ENCODE measurements around the gene FAM170B. TPM values are rescaled to one million over a fixed set of nuclear protein-coding genes. Genes with fewer than 3 reads are reported as not detected.

The FAM170B gene
- total RNA-seq, 1 experiment from 2014 or later, result not detected

DNA sequence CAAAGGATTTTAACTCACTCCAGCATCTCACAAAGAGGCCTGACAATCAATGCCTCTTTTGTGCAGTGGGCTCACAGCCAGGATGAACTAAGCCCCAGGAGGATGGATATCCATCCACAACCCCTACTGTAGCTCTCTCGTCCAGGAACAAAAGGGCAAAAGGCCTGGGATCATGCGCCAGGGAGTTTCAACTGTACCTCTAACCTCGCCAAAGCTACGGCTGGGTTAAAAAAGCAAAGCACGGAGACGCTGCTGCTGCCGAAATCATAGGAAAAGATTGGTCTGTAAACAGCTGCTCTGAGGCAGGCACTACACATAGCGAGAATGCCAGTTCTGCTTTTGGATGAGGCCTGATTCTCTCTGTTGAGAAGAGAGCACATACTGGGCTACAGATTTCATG lies 50.6 kb downstream of the FAM170B start (continued):
- TF ChIP-seq MYBL2 (CRISPR knock-in tag; IDR thresholded peaks at IDR 0.05) (no peak), CREM (CRISPR knock-in tag; IDR thresholded peaks at IDR 0.05) (no peak), ZNF263 (CRISPR knock-in tag; IDR thresholded peaks at IDR 0.05; ENCODE audit: low read depth) (no peak)

DNA sequence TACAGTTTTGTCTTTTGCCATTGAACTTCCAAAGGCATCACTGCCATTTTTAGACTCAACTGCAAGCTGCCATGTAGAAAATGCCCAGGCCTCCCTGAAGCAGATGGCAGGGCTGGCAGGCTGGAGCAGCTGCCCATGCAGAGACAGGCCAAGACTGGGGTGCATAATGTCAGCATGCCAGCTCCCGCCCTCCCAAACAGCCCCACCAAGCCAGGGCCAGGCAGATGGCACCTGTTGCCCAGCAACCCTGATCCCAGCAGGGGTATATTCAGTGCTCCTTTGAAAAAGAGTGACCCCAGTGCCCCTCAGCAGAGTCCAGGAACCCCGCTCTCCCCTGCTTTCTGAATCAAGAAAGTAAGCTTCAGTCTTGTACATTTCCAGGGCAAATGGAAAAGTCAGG lies 51.1 kb downstream of the FAM170B start:
- Mint-ChIP-seq H3K4me1 (peaks cover 23% of the 10 kb centered on the region), H3K9me3 (peaks cover 16% of the 10 kb centered on the region), H3K27ac (no peak overlapping the region), H3K4me3 (no peak overlapping the region), H3K36me3 (peaks cover 13% of the 10 kb centered on the region), H3K27me3 (ENCODE audit: low read depth) (0 out of 2 replicates have a peak, but pooled peaks cover 4% of the 10 kb centered on the region)
- DNase-seq (ENCODE audit: low spot score) (no peak), ATAC-seq (no peak)
- ChIA-PET CTCF (no interaction called here), POLR2A (no interaction called here)
- TF ChIP-seq, protein P1, sequence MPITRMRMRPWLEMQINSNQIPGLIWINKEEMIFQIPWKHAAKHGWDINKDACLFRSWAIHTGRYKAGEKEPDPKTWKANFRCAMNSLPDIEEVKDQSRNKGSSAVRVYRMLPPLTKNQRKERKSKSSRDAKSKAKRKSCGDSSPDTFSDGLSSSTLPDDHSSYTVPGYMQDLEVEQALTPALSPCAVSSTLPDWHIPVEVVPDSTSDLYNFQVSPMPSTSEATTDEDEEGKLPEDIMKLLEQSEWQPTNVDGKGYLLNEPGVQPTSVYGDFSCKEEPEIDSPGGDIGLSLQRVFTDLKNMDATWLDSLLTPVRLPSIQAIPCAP (CRISPR knock-in tag; IDR thresholded peaks at IDR 0.05), result no peak
- TF ChIP-seq NR2C2 (CRISPR knock-in tag; IDR thresholded peaks at IDR 0.05), result no peak
- TF ChIP-seq TP53 (CRISPR knock-in tag; IDR thresholded peaks at IDR 0.05), result no peak
- TF ChIP-seq IRF2 (CRISPR knock-in tag; IDR thresholded peaks at IDR 0.05; ENCODE audit: borderline replicate concordance, low read depth), result no peak
- TF ChIP-seq MXD4 (CRISPR knock-in tag; IDR thresholded peaks at IDR 0.05; ENCODE audit: borderline replicate concordance), result no peak
- TF ChIP-seq OVOL2 (CRISPR knock-in tag; IDR thresholded peaks at IDR 0.05; ENCODE audit: borderline replicate concordance), result no peak
- TF ChIP-seq RORB (CRISPR knock-in tag; IDR thresholded peaks at IDR 0.05), result no peak
- TF ChIP-seq GTF2I (CRISPR knock-in tag; conservative IDR thresholded peaks at IDR 0.05), result no peak
- TF ChIP-seq, protein P2, sequence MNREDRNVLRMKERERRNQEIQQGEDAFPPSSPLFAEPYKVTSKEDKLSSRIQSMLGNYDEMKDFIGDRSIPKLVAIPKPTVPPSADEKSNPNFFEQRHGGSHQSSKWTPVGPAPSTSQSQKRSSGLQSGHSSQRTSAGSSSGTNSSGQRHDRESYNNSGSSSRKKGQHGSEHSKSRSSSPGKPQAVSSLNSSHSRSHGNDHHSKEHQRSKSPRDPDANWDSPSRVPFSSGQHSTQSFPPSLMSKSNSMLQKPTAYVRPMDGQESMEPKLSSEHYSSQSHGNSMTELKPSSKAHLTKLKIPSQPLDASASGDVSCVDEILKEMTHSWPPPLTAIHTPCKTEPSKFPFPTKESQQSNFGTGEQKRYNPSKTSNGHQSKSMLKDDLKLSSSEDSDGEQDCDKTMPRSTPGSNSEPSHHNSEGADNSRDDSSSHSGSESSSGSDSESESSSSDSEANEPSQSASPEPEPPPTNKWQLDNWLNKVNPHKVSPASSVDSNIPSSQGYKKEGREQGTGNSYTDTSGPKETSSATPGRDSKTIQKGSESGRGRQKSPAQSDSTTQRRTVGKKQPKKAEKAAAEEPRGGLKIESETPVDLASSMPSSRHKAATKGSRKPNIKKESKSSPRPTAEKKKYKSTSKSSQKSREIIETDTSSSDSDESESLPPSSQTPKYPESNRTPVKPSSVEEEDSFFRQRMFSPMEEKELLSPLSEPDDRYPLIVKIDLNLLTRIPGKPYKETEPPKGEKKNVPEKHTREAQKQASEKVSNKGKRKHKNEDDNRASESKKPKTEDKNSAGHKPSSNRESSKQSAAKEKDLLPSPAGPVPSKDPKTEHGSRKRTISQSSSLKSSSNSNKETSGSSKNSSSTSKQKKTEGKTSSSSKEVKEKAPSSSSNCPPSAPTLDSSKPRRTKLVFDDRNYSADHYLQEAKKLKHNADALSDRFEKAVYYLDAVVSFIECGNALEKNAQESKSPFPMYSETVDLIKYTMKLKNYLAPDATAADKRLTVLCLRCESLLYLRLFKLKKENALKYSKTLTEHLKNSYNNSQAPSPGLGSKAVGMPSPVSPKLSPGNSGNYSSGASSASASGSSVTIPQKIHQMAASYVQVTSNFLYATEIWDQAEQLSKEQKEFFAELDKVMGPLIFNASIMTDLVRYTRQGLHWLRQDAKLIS (CRISPR knock-in tag; IDR thresholded peaks at IDR 0.05; ENCODE audit: borderline replicate concordance), result no peak
- TF ChIP-seq ZNF232 (CRISPR knock-in tag; IDR thresholded peaks at IDR 0.05), result no peak
- TF ChIP-seq ETV6 (CRISPR knock-in tag; IDR thresholded peaks at IDR 0.05), result no peak
- TF ChIP-seq, protein P3, sequence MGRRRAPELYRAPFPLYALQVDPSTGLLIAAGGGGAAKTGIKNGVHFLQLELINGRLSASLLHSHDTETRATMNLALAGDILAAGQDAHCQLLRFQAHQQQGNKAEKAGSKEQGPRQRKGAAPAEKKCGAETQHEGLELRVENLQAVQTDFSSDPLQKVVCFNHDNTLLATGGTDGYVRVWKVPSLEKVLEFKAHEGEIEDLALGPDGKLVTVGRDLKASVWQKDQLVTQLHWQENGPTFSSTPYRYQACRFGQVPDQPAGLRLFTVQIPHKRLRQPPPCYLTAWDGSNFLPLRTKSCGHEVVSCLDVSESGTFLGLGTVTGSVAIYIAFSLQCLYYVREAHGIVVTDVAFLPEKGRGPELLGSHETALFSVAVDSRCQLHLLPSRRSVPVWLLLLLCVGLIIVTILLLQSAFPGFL (CRISPR knock-in tag; IDR thresholded peaks at IDR 0.05; ENCODE audit: borderline replicate concordance), result no peak
- no peak for TF ChIP-seq TEAD4 (CRISPR knock-in tag; IDR thresholded peaks at IDR 0.05)
- TF ChIP-seq EMX1 (CRISPR knock-in tag; IDR thresholded peaks at IDR 0.05), result no peak
- no peak for TF ChIP-seq JAZF1 (CRISPR knock-in tag; IDR thresholded peaks at IDR 0.05)
- no peak for TF ChIP-seq TEAD1 (CRISPR knock-in tag; IDR thresholded peaks at IDR 0.05)
- TF ChIP-seq TCF7 (CRISPR knock-in tag; IDR thresholded peaks at IDR 0.05; ENCODE audit: low read depth), result no peak
- TF ChIP-seq, protein P4, sequence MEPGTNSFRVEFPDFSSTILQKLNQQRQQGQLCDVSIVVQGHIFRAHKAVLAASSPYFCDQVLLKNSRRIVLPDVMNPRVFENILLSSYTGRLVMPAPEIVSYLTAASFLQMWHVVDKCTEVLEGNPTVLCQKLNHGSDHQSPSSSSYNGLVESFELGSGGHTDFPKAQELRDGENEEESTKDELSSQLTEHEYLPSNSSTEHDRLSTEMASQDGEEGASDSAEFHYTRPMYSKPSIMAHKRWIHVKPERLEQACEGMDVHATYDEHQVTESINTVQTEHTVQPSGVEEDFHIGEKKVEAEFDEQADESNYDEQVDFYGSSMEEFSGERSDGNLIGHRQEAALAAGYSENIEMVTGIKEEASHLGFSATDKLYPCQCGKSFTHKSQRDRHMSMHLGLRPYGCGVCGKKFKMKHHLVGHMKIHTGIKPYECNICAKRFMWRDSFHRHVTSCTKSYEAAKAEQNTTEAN (CRISPR knock-in tag; IDR thresholded peaks at IDR 0.05), result no peak
- TF ChIP-seq ZNF416 (CRISPR knock-in tag; IDR thresholded peaks at IDR 0.05), result no peak
- TF ChIP-seq, protein P5, sequence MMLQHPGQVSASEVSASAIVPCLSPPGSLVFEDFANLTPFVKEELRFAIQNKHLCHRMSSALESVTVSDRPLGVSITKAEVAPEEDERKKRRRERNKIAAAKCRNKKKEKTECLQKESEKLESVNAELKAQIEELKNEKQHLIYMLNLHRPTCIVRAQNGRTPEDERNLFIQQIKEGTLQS (CRISPR knock-in tag; conservative IDR thresholded peaks at IDR 0.05), result no peak
